Trophoblast cell (in vitro differentiated cells and primary cell): ENCODE measurements around the gene NOX4.

Source experiments
- DNase-seq, 2 donors: peaks; one replicate each; pipeline ENCODE4 v3.0.0-alpha.2; 2016
- H2AFZ ChIP-seq: 2 replicates; pipeline ENCODE4 v1.6.1; 2013; ENCODE audit warnings: low read length, moderate library complexity, mild to moderate bottlenecking; ENCODE audit not compliant: insufficient read depth, poor library complexity
- H2AK5ac ChIP-seq: 2 replicates; pipeline ENCODE4 v1.6.1; 2013; ENCODE audit warnings: mild to moderate bottlenecking, low read length
- H2BK120ac ChIP-seq: 2 replicates; pipeline ENCODE4 v1.6.1; 2013; ENCODE audit warnings: low read length, mild to moderate bottlenecking, moderate library complexity; ENCODE audit not compliant: insufficient read depth, poor library complexity
- H2BK12ac ChIP-seq: 2 replicates; pipeline ENCODE4 v1.6.1; 2013; ENCODE audit warnings: mild to moderate bottlenecking, low read length, moderate library complexity
- H2BK5ac ChIP-seq: 2 replicates; pipeline ENCODE4 v1.6.1; 2013; ENCODE audit warnings: low read length, low read depth, moderate library complexity, mild to moderate bottlenecking; ENCODE audit not compliant: poor library complexity
- H3K14ac ChIP-seq: 2 replicates; pipeline ENCODE4 v1.6.1; 2013; ENCODE audit warnings: mild to moderate bottlenecking, low read length
- H3K18ac ChIP-seq: 2 replicates; pipeline ENCODE4 v1.6.1; 2013; ENCODE audit warnings: mild to moderate bottlenecking, low read length
- H3K23ac ChIP-seq: 2 replicates; pipeline ENCODE4 v1.6.1; 2013; ENCODE audit warnings: low read length
- H3K27ac ChIP-seq: 2 replicates; pipeline ENCODE4 v1.5.1; 2013; ENCODE audit warnings: low read depth, mild to moderate bottlenecking, inconsistent platforms, low read length, moderate library complexity
- H3K27me3 ChIP-seq: 2 replicates; pipeline ENCODE4 v1.6.1; 2013; ENCODE audit warnings: inconsistent platforms, mild to moderate bottlenecking, low read length, moderate library complexity; ENCODE audit not compliant: insufficient read depth
- H3K36me3 ChIP-seq, 2 experiments: 1 replicate in 1 of 2; 2 replicates in 1 of 2; pipeline ENCODE4 v1.6.1; 2013; ENCODE audit warnings: low read length in 2 of 2, mild to moderate bottlenecking in 2 of 2, moderate library complexity in 1 of 2; ENCODE audit not compliant: insufficient read depth in 2 of 2, control insufficient read depth in 1 of 2
- H3K4ac ChIP-seq: 2 replicates; pipeline ENCODE4 v1.6.1; 2013; ENCODE audit warnings: low read depth, mild to moderate bottlenecking, low read length, moderate library complexity
- H3K4me1 ChIP-seq, 2 experiments: 1 replicate in 1 of 2; 2 replicates in 1 of 2; pipeline ENCODE4 v1.6.1; 2013; ENCODE audit warnings: low read length in 2 of 2, mild to moderate bottlenecking in 2 of 2, moderate library complexity in 1 of 2; ENCODE audit not compliant: insufficient read depth in 2 of 2, control insufficient read depth in 1 of 2
- H3K4me2 ChIP-seq: 2 replicates; pipeline ENCODE4 v1.6.1; 2013; ENCODE audit warnings: inconsistent platforms, mild to moderate bottlenecking, low read length, moderate library complexity
- H3K4me3 ChIP-seq: 2 replicates; pipeline ENCODE4 v1.5.1; 2013; ENCODE audit warnings: mild to moderate bottlenecking, low read depth, low read length, inconsistent platforms
- H3K79me1 ChIP-seq: one replicate; pipeline ENCODE4 v1.6.1; 2013; ENCODE audit warnings: low read length
- H3K79me2 ChIP-seq: 2 replicates; pipeline ENCODE4 v1.6.1; 2013; ENCODE audit warnings: low read length, mild to moderate bottlenecking; ENCODE audit not compliant: control insufficient read depth, insufficient read depth, poor library complexity
- H3K9ac ChIP-seq: 2 replicates; pipeline ENCODE4 v1.6.1; 2013; ENCODE audit warnings: mild to moderate bottlenecking, low read length
- H3K9me3 ChIP-seq: 2 replicates; pipeline ENCODE4 v1.6.1; 2013; ENCODE audit warnings: low read depth, mild to moderate bottlenecking, control low read depth, inconsistent platforms, low read length; ENCODE audit not compliant: insufficient read depth
- H4K12ac ChIP-seq: 2 replicates; pipeline ENCODE4 v1.6.1; 2013; ENCODE audit warnings: low read depth, mild to moderate bottlenecking, low read length, moderate library complexity
- H4K8ac ChIP-seq: 2 replicates; pipeline ENCODE4 v1.6.1; 2013; ENCODE audit warnings: low read depth, mild to moderate bottlenecking, low read length, moderate library complexity
- H4K91ac ChIP-seq: one replicate; pipeline ENCODE4 v1.6.1; 2013; ENCODE audit warnings: low read depth, mild to moderate bottlenecking, low read length, moderate library complexity
- WGBS: extraction: QIAGEN DNeasy Blood & Tissue Kit; methylation state at CpG from one replicate; pipeline ENCODE4 v1.1.7; 2013; ENCODE audit warnings: missing lambda C conversion rate; ENCODE audit not compliant: insufficient read length, insufficient coverage; ENCODE audit errors: extremely low coverage; 5-methylcytosine and 5-hydroxymethylcytosine counted together

The NOX4 gene

GRCh38 chr11:89457190-89457589 lies 34.0 kb downstream of the NOX4 start:
- Histone ChIP-seq H3K14ac (no peak overlapping the region), H3K27me3 (no peaks in the 10 kb centered on the region), H3K9ac (no peak overlapping the region), H3K4me1 (no peaks in the 10 kb centered on the region), H2BK120ac (no peak overlapping the region), H3K4me3 (no peak overlapping the region), H3K79me1 (no peaks in the 10 kb centered on the region), H2AFZ (no peak overlapping the region), H4K12ac (no peak overlapping the region), H3K4ac (no peak overlapping the region), H3K23ac (no peak overlapping the region), H2BK5ac (no peak overlapping the region), H3K36me3 (peaks cover 0 to 2% of the 10 kb centered on the region in 2 experiments), H2AK5ac (no peak overlapping the region), H3K18ac (no peak overlapping the region), H4K91ac (no peak overlapping the region), H3K4me2 (no peak overlapping the region), H2BK12ac (no peak overlapping the region), H3K79me2 (no peaks in the 10 kb centered on the region), H3K9me3 (no peaks in the 10 kb centered on the region), H4K8ac (no peak overlapping the region), H3K27ac (no peak overlapping the region)
- no peak for DNase-seq
- WGBS = no CpG with 5 or more reads among the region's 4 CpGs

GRCh38 chr11:89456681-89457080 lies 34.5 kb downstream of the NOX4 start:
- no CpG with 5 or more reads among the region's 2 CpGs for WGBS
- Histone ChIP-seq H2BK12ac (no peak overlapping the region), H3K9me3 (no peaks in the 10 kb centered on the region), H3K23ac (no peak overlapping the region), H3K4me1 (no peaks in the 10 kb centered on the region), H3K4me2 (no peak overlapping the region), H2AFZ (no peak overlapping the region), H3K4me3 (no peak overlapping the region), H3K18ac (no peak overlapping the region), H4K8ac (no peak overlapping the region), H3K4ac (no peak overlapping the region), H2BK120ac (no peak overlapping the region), H3K79me2 (no peaks in the 10 kb centered on the region), H2BK5ac (no peak overlapping the region), H4K12ac (no peak overlapping the region), H3K79me1 (no peaks in the 10 kb centered on the region), H4K91ac (no peak overlapping the region), H3K14ac (no peak overlapping the region), H3K27me3 (no peaks in the 10 kb centered on the region), H3K27ac (no peak overlapping the region), H3K36me3 (peaks cover 0 to 2% of the 10 kb centered on the region in 2 experiments), H2AK5ac (no peak overlapping the region), H3K9ac (no peak overlapping the region)
- DNase-seq = no peak

DNA sequence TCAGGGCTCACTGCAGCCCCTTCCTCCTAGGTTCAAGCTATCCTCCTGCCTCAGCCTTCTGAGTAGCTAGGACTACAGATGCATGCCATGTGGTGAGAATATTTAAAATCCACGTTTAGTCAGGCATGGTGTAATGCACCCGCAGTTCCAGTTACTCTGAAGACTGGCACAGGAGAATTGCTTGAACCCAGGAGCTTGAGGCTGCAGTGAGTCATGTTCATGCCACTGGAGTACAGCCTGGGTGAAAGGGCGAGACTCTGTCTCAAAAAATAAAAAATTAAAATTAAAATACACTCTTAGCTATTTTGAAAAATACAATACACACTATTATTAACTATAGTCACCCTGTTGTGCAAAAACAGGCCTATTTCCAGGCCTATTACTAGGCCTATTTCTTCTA lies 38.4 kb downstream of the NOX4 start:
- no peak overlapping the region for H2AK5ac ChIP-seq
- H4K12ac ChIP-seq = no peak overlapping the region
- DNase-seq = no peak
- no peaks in the 10 kb centered on the region for H3K4me1 ChIP-seq
- WGBS = no CpG with 5 or more reads among the region's 3 CpGs
- no peak overlapping the region for H3K14ac ChIP-seq
- peaks cover 1 to 2% of the 10 kb centered on the region in 2 experiments for H3K36me3 ChIP-seq
- H3K27me3 ChIP-seq = no peaks in the 10 kb centered on the region
- no peaks in the 10 kb centered on the region for H3K79me2 ChIP-seq
- no peak overlapping the region for H2AFZ ChIP-seq
- H2BK120ac ChIP-seq = no peak overlapping the region
- H2BK5ac ChIP-seq = no peak overlapping the region
- H3K23ac ChIP-seq = no peak overlapping the region
- no peak overlapping the region for H3K4me3 ChIP-seq
- no peak overlapping the region for H3K4me2 ChIP-seq
- H3K18ac ChIP-seq = no peak overlapping the region
- peak overlapping the region; percentile 15 for H3K9ac ChIP-seq
- no peak overlapping the region for H3K4ac ChIP-seq
- H3K27ac ChIP-seq = no peak overlapping the region
- H3K9me3 ChIP-seq = no peaks in the 10 kb centered on the region
- no peak overlapping the region for H2BK12ac ChIP-seq
- no peak overlapping the region for H4K91ac ChIP-seq
- H3K79me1 ChIP-seq = no peaks in the 10 kb centered on the region
- H4K8ac ChIP-seq = no peak overlapping the region

DNA sequence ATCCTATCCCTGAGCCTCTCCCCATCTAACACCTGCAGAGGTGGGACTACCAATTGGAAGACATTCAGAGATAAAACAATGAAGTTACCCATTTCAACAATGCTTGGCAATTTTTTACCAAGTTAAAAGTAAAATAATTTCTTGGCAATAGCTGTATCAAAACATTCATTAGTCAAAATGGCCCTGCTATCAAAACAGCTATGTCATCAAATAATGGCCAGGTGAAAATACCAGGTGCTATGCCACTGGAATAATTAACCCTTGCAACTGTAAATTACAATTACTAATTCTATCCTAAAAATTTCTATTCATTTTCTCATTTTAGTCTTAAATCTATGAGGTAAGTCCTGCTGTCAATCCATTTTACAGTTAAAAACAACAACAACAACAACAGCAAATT lies 43.3 kb downstream of the NOX4 start:
- H2BK5ac ChIP-seq = no peak overlapping the region
- H3K4ac ChIP-seq = no peak overlapping the region
- no peak overlapping the region for H4K12ac ChIP-seq
- no peak overlapping the region for H3K14ac ChIP-seq
- H2AK5ac ChIP-seq = no peak overlapping the region
- H4K91ac ChIP-seq = no peak overlapping the region
- H3K18ac ChIP-seq = no peak overlapping the region
- H2BK12ac ChIP-seq = no peak overlapping the region
- H2AFZ ChIP-seq = no peak overlapping the region
- H4K8ac ChIP-seq = no peak overlapping the region
- H3K23ac ChIP-seq = no peak overlapping the region
- DNase-seq = no peak
- peaks cover 1 to 4% of the 10 kb centered on the region in 2 experiments for H3K36me3 ChIP-seq
- no peak overlapping the region for H3K9ac ChIP-seq
- H3K27ac ChIP-seq = no peak overlapping the region
- H3K4me3 ChIP-seq = no peak overlapping the region
- no peak overlapping the region for H2BK120ac ChIP-seq
- no peaks in the 10 kb centered on the region for H3K79me2 ChIP-seq
- H3K4me1 ChIP-seq = peaks cover 0 to 2% of the 10 kb centered on the region in 2 experiments
- H3K79me1 ChIP-seq = no peaks in the 10 kb centered on the region
- H3K27me3 ChIP-seq = no peaks in the 10 kb centered on the region
- H3K4me2 ChIP-seq = no peak overlapping the region
- no peaks in the 10 kb centered on the region for H3K9me3 ChIP-seq
